HK-2 (cell line): Measurements from ENCODE around the gene AGER.
"Not testable (repeated sequence)": the region's sequence is repeated elsewhere in the genome, so short reads cannot be mapped to it uniquely, and the experiment has no call there.

Experiments
- DNase-seq: peaks from one replicate; pipeline ENCODE4 v3.0.0-alpha.2; 2018; ENCODE audit not compliant: unreplicated experiment

AGER gene

GRCh38 chr6:32186151-32186840 lies 2.2 kb upstream of the AGER start:
- DNase-seq = not testable (repeated sequence)

GRCh38 chr6:32185681-32186131 lies 1.7 kb upstream of the AGER start:
- DNase-seq = peak; percentile 87

- DNase-seq = no peak
These were observed 470 bp downstream of the AGER start for GRCh38 chr6:32183483-32184083.

GRCh38 chr6:32183030-32183429 lies 1.0 kb downstream of the AGER start:
- no peak for DNase-seq

- no peak for DNase-seq
These were observed 1.5 kb downstream of the AGER start for GRCh38 chr6:32182555-32182981.

- no peak for DNase-seq
These were observed 2.0 kb downstream of the AGER start for GRCh38 chr6:32181915-32182529.

- no peak for DNase-seq
These were observed 2.8 kb downstream of the AGER start for GRCh38 chr6:32181148-32181702.

GRCh38 chr6:32179766-32180405 lies 4.2 kb downstream of the AGER start:
- no peak for DNase-seq

- no peak for DNase-seq
These were observed 5.3 kb downstream of the AGER start for GRCh38 chr6:32178547-32179440.

- peak; percentile 94 for DNase-seq
These were observed 6.1 kb downstream of the AGER start, which contains the start of gene RNF5 for GRCh38 chr6:32177788-32178546. Gene RNF5 (plus strand): TSS chr6:32178405. CDS start chr6:32178512, 107 bp downstream.

GRCh38 chr6:32177183-32177787 lies 6.8 kb downstream of the AGER start:
- DNase-seq = peak; percentile 54

- no peak for DNase-seq
These were observed 7.4 kb downstream of the AGER start for GRCh38 chr6:32176476-32177182.

GRCh38 chr6:32175711-32176475 lies 8.2 kb downstream of the AGER start, which contains the start of gene AGPAT1:
Gene AGPAT1 (minus strand): TSS chr6:32176084. CDS start chr6:32171496, 4,588 bp downstream.
- peak; percentile 98 for DNase-seq

GRCh38 chr6:32175322-32175710 lies 8.7 kb downstream of the AGER start:
- no peak for DNase-seq

GRCh38 chr6:32174416-32174815 lies 9.6 kb downstream of the AGER start:
- DNase-seq = no peak

GRCh38 chr6:32173051-32173727 lies 10.9 kb downstream of the AGER start:
- DNase-seq = no peak

- no peak for DNase-seq
These were observed 12.8 kb downstream of the AGER start for GRCh38 chr6:32171234-32171633.

- no peak for DNase-seq
These were observed 13.8 kb downstream of the AGER start for GRCh38 chr6:32170294-32170693.
